GM19467 (cell line): ENCODE results near the gene MIF4GD.
"Not testable (repeated sequence)": the region's sequence is repeated elsewhere in the genome, so short reads cannot be mapped to it uniquely, and the experiment has no call there.

ENCODE experiments used
- ATAC-seq: cut with Tn5 transposase; IDR thresholded peaks from one replicate; pipeline ENCODE4 v1.9.1; 2021; ENCODE audit warnings: mild to moderate bottlenecking, moderate library complexity; ENCODE audit not compliant: unreplicated experiment

Gene MIF4GD, protein sequence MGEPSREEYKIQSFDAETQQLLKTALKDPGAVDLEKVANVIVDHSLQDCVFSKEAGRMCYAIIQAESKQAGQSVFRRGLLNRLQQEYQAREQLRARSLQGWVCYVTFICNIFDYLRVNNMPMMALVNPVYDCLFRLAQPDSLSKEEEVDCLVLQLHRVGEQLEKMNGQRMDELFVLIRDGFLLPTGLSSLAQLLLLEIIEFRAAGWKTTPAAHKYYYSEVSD

DNA sequence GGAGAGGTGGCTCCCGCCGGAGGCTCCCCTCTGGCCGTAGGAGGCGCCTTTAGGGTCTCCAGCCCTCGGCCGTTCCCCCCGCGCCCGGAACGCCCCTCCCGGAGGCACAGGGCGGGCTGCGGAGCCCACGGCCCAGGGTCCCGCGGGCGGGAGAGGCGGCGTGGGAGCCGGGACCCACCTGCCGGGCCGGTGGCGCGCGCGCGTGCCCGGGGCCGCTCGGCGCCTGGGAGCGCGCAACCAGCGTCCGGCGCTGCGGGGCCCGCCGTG is at the start of gene MIF4GD:
Gene MIF4GD (minus strand): TSS at position 266 of the 267 bp plus-strand sequence. CDS start 1,036 bp downstream, outside the sequence.
- no peak for ATAC-seq

DNA sequence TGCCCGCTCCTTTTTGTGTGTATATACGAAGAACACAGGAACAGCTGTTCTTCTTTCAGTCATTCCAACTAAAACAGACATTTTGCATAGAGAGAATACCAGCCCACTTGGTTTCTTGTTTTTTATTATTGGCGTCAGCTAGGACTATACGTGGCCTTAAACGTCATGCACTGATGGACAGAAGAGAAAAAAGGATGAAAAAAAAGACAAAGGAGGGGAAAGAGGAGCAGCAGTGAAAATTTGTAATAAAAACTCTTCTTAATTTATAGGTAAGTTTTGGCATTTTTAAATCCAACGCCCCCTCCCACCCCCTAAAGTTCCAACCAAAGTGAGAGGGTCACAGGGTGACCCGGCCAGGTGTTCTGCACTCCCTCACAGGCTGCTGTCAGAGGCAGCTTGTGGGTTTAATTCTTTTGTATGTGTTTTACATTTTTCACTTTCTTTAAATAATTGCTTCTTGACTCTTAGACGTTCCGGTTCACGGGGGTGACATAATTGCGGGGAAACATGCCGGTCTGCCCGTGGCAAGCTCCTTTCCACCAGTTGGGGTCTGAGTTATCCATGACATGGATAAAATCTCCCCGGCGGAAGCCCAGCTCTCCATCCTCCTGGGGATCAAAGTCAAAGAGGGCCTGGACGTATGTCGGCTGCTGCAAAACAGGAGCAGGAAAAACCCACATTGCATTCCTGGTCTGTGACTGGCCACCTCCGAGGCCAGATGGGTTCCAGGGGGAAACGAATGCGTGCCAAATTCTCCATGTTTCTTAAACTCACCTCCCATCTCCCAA is 49.1 kb upstream of the MIF4GD start:
- peak; percentile 39 for ATAC-seq

DNA sequence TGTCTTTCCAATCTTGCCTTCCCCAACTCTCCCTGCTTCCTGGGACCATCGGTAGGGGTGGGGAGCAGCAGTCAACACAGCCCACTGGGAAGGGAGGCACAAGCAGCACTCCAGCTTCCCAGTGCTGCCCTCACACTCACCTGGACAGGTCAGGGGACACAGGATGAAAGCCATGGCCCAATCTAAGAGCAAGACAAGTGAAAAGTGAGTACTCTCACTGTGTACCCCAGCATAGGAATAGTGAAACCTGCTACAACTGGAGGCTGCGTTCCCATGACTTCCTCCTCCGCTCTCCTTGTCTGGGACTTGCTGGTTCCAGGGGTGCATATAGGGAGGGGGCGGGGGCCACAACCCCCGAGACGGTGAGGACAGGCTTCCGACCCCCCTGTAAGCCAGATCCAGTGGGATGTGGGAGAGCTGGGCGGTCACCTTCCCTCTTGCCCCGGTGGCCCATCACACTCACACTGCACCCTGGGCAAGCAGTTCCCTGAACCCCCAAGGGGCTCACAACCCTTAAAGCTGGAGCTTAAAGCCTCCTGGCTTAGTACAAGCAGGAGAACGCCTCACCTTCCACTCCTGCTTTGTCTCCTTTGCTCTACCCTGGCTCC is 47.7 kb upstream of the MIF4GD start:
- ATAC-seq: no peak

DNA sequence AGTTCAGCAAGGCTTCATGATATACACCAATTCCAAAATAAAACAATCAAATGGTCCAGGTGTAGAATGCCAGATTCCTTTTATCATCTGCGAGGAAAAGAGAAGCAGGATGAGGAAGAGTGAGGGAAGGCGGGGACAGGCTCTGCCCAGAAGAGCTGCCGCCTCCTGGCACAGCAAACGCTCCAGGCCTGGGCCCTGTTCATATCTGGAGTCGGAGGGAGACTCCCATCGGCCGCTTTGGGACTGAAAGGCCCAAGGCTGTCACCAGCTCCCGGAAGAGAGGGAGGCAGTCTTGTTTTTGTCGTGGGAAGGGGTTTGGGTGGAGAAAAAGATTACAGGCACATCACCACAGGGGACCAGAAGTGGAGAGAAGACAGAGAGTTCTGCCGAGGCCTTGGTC is 47.2 kb upstream of the MIF4GD start:
- no peak for ATAC-seq

DNA sequence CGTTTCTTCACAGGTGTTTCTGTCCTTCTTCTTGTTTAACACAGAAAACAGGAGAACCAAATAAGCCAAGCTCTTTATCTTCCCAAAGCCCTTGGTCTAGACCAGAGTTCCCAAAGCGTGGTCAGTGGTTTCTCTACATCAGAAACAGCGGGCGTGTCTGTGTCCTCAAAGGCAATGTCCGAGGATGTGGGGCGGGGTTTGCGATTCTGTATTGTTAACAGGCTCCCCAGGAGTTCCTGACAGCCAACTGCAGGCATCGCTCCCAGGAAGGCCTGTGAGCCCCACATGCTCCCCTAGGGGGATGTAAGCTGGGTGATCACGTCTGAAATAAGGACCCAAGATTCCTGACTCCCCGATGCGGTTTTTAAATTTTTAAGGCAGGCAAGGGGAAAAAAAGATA is 46.6 kb upstream of the MIF4GD start:
- ATAC-seq: no peak

DNA sequence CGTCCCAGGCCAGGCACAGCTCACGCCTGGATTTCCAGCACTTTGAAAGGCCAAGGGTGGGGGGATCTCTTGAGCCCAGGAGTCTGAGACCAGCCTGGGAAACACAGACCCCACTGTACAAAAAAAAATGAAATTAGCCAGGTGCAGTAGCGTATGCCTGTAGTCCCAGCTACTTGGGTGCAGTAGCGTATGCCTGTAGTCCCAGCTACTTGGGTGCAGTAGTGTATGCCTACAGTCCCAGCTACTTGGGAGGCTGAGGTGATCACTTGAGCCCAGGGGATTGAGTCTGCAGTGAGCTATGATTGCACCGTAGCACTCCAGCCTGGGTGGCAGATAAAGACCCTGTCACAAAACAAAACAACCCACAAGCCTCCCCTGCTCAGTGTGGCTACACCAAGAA is 45.2 kb upstream of the MIF4GD start:
- no peak for ATAC-seq

DNA sequence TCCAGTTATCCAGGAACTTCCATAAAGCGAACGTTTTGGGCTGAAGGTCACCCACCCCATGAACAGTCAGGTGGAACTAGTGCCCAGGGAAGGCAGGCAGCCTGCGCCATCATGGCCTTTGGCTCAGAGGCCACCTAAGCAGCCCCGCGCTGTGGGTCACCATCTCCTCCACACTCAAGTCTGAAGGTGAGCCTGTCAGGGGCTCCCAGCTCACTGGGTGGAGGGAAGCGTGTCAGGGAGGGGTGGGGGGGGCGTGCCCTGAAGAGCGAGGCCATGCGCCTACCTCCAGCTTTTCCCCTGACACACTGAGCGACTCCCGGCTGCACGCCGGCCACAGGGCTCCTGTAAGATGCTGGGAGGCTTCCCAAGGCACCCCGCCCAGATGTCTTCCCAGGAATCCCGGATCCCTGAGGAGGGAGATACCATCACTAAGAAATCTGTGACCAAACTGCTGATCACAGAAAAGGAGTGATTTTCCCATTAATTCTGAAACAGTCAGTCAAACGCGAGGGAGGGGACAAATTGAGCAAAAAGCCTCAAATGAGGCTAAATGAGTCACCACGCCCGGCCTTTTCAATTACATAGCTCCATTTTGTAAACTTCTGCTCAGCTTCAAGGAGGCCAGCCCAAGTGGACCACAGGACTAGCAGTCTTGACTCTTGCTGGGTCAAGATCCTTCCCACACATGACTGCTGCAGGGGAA is 44.7 kb upstream of the MIF4GD start:
- no peak for ATAC-seq

DNA sequence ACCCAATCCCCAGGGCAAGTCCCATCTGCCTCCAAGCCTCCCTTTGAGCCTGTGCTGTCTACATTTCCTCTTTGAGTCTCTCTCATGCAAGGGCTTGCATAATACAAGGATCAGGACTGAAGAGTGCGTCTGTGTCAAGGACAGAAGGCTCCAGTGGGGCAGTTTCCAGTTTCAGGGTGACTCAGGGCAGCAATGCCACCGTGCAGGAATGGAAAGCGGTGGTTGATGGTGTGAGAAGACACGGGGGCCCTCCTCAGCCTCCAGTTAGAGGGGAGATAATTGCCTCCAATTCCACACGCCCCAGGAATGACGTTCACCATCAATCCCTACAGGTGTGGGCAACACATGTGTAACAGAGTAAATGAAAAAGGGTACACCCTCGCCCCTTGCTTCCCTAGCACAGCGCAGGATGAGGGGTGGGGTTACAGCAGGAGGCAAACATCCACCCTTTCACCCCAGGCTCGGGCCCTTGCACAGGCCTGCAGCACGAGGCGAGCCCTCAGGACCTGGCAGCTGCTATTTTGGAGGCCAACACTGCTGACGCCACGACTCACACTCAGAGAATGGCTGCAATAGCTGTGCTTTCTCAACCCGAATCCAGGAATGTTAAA is 43.0 kb upstream of the MIF4GD start:
- no peak for ATAC-seq

DNA sequence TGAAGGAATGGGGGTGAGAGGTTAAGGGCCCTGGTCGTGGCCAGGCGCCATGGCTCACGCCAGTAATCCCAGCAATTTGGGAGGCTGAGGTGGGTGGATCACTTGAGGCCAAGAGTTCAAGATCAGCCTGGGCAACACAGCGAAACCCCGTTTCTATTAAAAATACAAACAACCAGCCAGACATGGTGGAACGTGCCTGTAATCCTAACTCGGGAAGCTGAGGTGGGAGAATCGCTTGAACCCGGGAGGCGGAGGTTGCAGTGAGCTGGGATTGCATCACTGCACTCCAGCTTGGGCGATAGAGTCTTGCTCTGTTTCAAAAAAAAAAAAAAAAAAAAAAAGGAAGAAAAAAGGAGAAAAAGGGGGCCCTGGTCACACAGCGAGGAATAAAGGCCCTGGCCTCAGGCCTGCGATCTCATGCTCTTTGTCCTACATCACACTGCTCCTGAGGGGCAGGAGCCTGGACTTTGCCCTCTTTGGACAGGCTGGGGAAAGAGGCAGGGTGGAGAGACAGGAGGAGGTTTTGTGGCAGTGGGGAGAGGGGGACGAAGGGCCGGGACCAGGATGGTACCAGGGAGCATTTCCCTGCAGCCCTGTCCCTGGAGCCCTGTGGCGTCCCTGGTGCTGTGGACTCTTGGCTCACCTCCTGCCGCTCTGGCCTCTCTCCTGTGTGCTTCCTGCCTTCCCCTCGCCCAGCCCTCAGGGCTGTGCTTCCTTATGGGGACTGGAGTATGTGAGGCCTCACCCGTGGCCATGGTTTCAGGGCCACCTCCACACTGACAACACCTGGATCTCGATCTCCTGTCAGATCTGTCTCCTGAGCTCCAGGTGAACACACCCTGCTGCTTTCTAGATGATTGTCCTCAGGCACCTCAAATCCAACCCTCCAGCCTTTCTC is 38.0 kb upstream of the MIF4GD start:
- no peak for ATAC-seq

DNA sequence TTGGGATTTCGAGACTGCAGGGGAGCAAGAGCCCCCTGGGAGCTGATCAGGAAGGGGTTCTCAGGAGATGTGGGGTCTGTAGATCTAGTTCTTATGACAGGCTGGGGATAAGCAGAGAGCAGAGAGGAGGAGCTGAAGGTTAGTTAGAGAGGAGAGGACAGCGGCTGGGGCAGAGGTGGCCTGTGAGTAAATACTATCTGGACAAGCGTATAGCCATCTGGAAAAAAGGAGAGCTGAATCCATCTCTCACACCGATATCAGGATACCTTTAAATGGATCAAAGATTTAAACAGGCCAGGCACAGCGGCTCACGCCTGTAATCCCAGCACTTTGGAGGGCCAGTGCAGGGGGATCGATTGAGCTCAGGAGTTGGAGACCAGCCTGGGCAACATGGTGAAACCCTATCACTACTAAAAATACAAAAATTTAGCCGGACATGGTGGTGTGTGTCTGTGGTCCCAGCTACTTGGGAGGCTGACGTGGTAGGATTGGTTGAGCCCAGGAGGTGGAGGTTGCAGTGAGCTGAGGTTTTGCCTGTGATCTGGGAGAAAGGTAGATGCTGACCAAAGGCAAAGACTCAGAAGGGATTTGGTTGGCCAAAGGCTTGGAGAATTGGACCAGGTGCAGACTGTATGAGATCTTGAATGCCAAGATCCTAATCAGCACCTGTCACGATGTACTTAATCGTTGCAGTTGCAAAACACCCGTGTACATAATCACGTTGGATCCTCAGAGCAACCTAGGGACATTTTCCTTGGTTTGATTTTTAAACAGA is 37.1 kb upstream of the MIF4GD start:
- no peak for ATAC-seq

DNA sequence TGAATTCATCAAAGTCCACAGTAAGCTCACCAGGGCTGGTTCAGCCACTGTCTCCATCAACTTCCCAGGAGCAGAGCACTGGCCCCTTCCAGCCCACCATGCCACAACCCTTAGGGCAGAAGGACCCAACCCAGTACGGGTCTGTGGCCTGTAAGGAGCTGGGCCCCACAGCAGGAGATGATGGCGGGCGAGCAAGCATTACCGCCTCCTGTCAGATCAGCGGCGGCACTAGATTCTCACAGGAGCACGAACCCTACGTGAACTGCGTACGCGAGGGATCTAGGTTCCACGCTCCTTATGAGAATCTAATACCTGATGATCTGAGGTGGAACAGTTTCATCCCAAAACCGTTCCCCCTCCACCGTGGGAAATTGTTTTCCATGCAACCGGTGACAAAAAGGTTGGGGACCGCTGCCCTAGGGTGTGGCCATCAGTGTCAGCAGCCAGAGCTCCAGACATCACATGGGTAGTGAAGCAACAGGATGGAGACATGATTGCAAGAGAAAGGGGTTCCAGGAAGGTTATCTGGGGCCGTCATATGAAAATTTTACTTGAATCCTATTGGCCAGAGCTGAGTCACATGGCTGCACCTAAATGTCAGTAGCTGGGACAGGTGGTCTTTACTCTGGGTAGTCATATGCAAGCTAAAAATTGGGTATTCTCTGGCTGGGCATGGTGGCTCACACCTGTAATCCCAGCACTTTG is 30.6 kb upstream of the MIF4GD start:
- ATAC-seq: no peak

DNA sequence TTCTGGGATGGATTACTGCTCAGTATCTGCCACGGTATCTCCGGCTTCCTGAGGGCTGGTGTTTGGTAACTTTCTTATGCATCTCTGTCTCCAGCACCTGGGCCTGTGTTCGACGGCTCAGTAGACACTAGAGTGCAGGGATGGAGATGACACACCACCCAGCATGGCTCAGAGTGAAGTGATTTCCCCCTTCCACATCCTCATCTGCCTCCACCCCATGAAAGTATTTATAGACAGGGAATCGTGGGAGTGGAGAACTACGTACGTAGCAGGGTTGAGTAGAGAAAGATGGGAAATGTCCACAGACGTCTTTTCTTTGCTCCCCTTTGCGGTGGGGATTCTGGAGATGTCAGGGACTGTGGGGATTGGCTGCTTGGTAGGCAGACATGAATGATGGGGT is 30.0 kb upstream of the MIF4GD start:
- ATAC-seq: no peak

DNA sequence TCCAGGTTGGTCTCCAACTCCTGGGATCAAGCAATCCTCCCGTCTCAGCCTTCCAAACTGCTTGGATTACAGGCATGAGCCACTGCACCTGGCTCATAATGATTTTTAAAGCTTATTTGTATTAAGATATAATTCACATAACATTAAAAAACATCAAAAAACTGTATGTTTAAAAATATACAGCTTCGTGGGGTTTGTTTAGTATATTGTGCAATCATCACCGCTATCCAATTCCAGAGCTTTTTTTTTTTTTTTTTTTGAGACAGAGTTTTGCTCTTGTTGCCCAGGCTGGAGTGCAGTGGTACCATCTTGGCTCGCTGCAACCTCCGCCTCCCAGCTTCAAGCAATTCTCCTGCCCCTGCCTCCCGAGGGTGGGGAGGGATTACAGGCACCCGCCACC is 29.2 kb upstream of the MIF4GD start:
- no peak for ATAC-seq

DNA sequence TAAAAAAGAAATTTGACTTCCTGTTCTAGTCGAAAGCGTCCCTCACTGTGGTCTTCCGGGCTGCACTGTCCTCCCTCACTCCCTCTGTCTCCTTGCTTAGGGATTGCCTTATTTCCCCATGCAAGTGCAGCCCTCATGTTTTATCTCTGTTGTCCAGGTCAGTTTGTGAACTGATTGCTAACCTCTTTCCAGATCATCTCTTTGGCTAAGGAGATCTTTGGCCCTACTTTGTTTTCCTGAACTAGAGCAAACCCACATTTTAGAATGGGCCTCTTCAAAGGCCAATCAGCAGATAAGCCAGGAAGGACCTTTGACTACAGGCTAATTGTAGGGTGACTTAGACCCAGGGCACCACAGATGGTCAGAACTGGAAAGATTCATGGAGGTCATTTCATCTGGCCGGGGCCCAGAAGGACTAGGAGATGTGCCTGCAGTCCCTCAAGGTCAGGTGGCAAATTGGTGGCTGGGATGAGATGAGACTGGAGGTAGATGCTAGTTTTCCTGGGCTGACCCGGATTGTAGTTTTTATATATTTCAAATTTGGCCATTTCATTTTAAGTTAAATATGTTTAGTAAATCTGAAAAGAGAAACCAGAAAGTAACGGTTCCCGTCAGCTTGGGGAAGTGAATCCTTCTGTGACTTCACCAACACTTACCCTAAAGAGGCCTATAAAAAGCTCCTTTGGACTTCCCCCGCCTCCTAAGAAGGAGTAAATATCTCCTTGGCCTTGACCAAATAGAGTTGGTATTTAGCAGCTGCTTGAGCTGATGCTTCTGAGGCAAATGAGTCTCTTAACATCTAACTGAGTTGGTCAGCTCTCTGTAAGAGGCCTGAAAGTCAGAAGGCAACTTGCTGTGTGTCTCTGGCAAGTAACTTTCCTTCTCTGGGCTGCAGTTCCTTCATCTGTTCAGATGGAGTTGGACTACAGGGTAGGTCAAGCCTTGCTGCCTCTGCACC is 24.4 kb upstream of the MIF4GD start:
- ATAC-seq: peak; percentile 52

DNA sequence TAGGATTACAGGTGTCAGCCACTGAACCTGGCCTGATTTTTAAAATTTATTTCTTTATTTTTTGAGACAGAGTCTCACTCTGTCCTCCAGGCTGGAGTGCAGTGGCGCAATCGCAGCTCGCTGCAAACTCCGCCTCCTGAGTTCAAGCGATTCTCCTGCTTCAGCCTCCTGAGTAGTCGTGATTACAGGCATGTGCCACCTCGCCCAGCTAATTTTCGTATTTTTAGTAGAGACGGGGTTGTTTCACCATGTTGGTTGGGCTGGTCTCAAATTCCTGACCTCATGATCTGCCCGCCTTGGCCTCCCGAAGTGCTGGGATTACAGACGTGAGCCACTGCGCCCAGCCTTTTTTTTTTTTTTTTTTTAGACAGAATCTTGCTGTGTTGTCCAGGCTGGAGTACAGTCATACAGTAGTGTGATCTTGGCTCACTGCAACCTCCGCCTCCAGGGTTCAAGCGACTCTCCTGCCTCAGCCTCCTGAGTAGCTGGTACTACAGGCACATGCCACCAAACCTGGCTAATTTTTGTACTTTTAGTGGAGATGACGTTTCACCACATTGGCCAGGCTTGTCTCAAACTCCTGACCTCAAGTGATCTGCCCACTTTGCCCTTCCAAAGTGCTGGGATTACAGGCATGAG is 21.9 kb upstream of the MIF4GD start:
- not testable (repeated sequence) for ATAC-seq

DNA sequence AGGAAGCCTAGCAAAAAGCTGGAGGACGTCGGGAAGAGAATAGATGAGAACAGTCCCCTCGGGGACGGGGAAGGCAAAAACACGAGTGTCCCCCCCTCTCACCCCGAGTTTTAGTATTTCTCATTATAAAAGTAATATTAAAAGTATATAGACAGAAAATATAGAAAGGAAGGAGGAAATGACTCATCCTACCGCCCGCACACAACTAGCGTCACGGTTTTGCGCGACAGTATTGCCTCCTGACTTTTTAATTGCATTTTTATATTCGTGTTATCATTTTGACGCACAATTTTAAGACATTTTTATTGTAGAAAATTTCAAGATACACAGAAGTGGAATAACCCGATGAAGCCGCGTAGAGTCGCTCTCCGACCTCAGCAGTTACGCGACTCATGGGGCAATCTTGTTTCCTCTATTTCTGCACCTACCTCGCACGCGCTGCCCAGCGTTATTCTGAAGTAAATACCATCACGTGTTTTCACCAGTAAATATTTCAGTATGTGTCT is 18.9 kb upstream of the MIF4GD start:
- ATAC-seq: peak; percentile 21
